Right ventricle myocardium inferior (tissue), 1 donor: Measurements from ENCODE around the gene HOXD1. TPM values are rescaled to one million over a fixed set of nuclear protein-coding genes. Genes with fewer than 3 reads are reported as not detected.

ENCODE experiments used
- ATAC-seq: fragments of 200-7000 bp; cut with Tn5 transposase; one replicate; pipeline ENCODE4 v1.9.1; 2020; ENCODE audit warnings: mild to moderate bottlenecking, moderate library complexity
- DNase-seq: peaks from one replicate; pipeline ENCODE4 v3.0.0; 2021; ENCODE audit errors: missing footprints
- intact Hi-C: fragments of 100-400 bp; cut with DNase I; formaldehyde crosslinking; loops from one replicate; pipeline ENCODE4 v1.11.0; 2022
- long read RNA-seq: library from polyadenylated mRNA; unstranded; transcript quantifications from one replicate; pipeline ENCODE4 v2.0.0, GENCODE V29; 2021
- total RNA-seq: library from RNA; stranded (reverse); fragmentation: NEBNext Ultra II Directional; extraction: Animal tissue kit (Norgen Biotek cat#: 25700); gene quantifications from one replicate; pipeline ENCODE4 v1.2.1, GENCODE V29; 2021
- donor health status: DM: no; HTN: yes; CAD: no; lungs with severe emphysema.

The HOXD1 gene
- not detected for total RNA-seq
- long read RNA-seq, result 0 reads

GRCh38 chr2:176187899-176188773 lies at the start of gene HOXD1:
HOXD1 (plus strand) TSS chr2:176188668; CDS start chr2:176188802, 134 bp downstream.
- ATAC-seq (no peak), DNase-seq (no peak)
- intact Hi-C loops, result no loop called here

- intact Hi-C loops, result no loop called here
- ATAC-seq (no peak), DNase-seq (no peak)
Observed at GRCh38 chr2:176138923-176139660, 49.4 kb upstream of the HOXD1 start.

GRCh38 chr2:176139661-176140512 lies 48.6 kb upstream of the HOXD1 start:
- ATAC-seq (no peak), DNase-seq (no peak)
- intact Hi-C loops, result loop anchor here (1.0 kb wide), 3 partner anchors 315 to 498 kb away; no protein-coding TSS in a partner anchor

GRCh38 chr2:176140513-176141317 lies 47.8 kb upstream of the HOXD1 start:
- intact Hi-C loops, result loop anchor here (1.0 kb wide), 3 partner anchors 315 to 498 kb away; no protein-coding TSS in a partner anchor
- peak; percentile 83 for ATAC-seq
- no peak for DNase-seq

DNA sequence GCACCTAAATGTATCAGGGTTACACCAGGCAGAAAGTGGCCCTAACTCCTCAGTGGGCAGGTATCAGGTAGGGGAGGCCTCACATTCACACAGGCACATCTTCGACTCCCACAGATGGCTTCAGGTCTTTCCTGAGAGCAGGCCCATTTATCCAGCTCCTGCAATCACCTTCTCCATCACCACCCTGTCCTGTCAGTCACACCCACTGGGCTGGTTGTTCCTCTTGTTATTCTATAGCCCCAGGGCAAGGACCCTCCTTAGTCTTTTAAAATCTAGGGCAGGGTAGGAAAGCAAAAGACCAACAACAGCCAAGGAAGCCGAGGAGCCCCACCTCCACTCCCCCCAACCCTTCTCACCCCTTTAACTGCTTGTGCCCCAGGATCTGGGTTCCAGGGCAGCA lies 46.2 kb upstream of the HOXD1 start:
- intact Hi-C loops, result no loop called here
- DNase-seq, result no peak
- ATAC-seq, result no peak

DNA sequence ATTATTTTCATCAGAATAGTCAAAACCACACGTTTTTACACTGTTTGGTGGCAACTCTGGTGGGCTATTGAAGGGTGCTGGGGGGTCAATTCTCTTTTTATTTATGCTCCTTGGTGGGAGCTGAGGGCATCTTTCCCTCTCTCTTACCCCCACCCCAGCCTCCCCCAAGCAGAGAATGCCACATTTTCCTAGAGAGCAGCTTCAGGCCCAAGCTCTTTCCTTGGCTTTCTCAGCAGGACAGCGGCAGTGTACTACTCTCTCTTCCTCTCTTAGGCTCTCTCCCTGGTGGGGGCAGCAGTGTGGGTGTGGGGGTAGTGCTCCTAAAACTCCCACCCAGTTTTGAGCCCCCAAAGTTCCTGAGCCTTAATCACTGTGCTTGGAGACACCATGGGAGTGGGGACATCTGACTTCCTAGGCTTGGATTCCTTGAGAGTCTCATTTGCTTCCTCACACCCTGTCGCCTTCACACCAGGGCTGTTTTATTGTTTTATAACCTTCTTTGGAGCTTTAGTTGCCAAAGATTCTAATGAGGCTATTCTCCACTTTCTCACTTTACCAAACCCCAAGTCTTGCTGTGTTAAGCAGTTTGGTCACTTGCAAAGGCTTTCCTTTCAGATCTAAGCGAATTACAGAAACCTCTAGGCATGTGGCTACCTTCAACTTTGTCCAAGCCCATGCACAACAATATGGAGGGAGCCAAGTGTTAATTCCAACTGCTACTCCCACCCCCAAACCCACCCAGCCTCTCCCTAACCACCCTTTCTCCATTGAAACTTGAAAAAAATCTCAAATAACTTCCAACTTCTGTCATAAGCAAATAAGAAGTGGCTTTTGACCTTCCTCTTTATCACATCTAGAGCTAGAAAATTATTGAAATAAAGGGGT lies 43.1 kb upstream of the HOXD1 start:
- intact Hi-C loops, result no loop called here
- DNase-seq (no peak), ATAC-seq (no peak)

- DNase-seq (no peak), ATAC-seq (no peak)
- intact Hi-C loops, result no loop called here
Observed at GRCh38 chr2:176146101-176146500, 42.4 kb upstream of the HOXD1 start.

GRCh38 chr2:176146645-176147044 lies 41.8 kb upstream of the HOXD1 start:
- DNase-seq (no peak), ATAC-seq (no peak)
- intact Hi-C loops, result no loop called here

GRCh38 chr2:176147210-176147799 lies 41.2 kb upstream of the HOXD1 start:
- intact Hi-C loops, result no loop called here

DNA sequence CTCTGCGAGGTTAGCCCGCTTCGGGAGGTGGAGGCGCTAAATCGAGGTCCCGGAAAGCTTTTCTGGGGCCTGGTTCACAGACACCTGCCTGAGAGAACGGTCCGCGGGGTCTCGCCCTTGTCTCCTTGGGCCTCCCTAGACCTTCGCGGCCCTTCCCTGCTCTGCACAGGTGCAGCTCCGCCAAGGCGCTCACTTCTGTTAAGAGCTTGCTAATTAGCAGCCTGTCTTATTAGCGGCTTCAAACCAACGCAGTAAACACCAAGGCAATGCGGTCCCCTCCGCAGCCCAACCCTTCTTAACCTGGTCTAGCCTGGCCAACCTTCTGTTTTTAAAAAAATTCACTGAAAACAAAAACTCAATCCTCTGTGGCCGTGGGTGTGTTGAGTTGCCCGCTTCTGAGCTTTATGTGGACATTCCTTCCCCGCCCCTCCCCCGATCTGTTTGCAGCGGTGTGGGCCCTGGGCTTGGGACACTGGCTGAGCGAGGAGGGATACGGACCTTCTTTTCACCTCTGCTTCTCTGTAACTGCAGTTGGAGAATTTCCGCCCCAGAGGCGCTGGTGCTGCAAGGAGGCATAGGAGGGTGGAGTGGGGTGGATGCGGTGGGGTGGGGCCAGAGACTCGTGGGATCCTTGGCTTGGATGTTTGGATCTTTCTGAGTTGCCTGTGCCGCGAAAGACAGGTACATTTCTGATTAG lies 40.5 kb upstream of the HOXD1 start:
- intact Hi-C loops, result no loop called here
- ATAC-seq (no peak), DNase-seq (no peak)

More at GRCh38 chr2:176147210-176147799, 41.2 kb upstream of the HOXD1 start:
- ATAC-seq, result no peak
- DNase-seq, result no peak

GRCh38 chr2:176148751-176149421 lies 39.6 kb upstream of the HOXD1 start:
- intact Hi-C loops, result no loop called here
- ATAC-seq (no peak), DNase-seq (no peak)

GRCh38 chr2:176149481-176149938 lies 39.0 kb upstream of the HOXD1 start:
- ATAC-seq (no peak), DNase-seq (no peak)
- intact Hi-C loops, result no loop called here

DNA sequence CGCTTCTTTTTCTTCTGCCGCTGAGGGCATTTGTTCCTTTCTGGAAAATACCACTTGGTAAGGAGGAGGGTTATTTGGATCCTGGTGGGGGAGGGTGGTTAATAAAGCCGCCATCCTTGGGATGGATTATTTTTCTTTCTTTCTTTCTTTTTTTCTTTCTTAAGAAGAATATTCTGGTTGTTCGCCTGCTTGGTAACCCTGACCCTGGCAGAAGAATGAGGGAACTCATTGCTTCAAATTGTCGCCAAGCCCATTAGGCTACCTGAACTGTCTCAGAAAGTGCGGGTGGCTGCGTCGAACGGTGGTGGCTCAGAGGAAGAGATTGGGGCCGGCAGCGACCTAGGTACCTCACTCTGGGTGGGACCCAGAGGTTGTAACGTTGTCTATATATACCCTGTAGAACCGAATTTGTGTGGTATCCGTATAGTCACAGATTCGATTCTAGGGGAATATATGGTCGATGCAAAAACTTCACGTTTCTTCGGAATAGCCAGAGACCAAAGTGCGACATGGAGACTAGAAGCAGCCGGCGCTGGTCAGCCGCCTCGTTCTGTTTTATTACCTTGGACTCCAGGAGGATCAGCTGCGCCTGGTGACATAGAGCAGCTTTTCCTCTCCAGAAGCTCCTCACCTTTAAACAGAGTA lies 38.4 kb upstream of the HOXD1 start:
- ATAC-seq (no peak), DNase-seq (no peak)
- intact Hi-C loops, result no loop called here

DNA sequence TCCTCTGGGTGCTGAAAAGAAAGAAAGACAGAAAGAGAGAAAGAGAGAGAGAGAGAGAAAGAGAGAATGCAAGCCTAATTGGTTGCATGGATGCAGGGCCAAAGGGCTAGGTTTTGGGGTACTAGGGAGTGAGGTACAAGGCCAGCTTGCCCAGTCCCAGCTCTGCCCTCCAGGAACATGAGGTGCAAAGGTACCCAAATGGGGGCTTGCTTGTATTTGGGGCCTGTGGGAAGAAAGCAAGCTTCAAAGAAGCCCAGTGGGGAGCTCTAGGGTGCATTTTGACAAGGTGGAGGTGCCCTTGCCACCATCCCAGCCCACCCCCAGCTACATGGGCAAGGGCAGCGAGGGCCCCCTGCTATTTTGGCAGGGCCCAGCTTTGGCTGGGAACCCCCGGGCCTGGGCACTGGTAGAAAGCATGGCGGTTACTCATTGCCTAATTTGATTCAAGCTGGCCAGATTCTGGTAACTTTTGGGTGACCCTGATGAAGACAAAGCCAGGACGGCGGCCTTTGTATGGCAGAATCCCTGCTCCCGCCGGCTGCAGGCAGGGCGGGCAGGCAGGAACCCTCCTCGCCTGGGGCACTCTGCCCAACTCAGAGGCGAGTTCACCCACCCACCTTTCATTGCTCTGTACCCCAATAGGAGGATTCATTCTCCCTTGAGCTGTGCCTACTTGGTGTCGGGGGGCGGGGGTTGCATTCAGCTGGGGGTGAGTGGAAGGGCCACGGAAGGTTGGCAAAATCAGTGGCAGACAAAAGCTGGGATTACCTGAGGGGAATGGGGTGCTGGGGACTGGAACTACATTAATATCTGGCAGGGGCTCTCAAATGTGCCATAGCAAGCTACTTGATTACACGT lies 37.7 kb upstream of the HOXD1 start:
- DNase-seq, result no peak
- intact Hi-C loops, result no loop called here
- no peak for ATAC-seq
